HepG2 (cell line): ENCODE measurements around the gene ZKSCAN2.

ENCODE experiments used
- CTCF ChIP-seq: sonication (generic); formaldehyde crosslinking; IDR thresholded peaks from 2 replicates; pipeline ENCODE4 v1.5.0; 2020; ENCODE audit warnings: mild to moderate bottlenecking, missing genetic modification reagents, moderate library complexity
- HMGXB4 ChIP-seq, 2 experiments: sonication (generic) in 1 of 2; formaldehyde crosslinking in 1 of 2; IDR thresholded peaks; 2 replicates each; pipeline versions ENCODE4 v1.4.0 to v1.6.1; 2018 to 2020; ENCODE audit warnings: missing genetic modification reagents in 2 of 2, borderline replicate concordance in 1 of 2, low read depth in 1 of 2, mild to moderate bottlenecking in 1 of 2, missing biosample characterization in 1 of 2
- IRF1 ChIP-seq: sonication (generic); formaldehyde crosslinking; IDR thresholded peaks from 2 replicates; pipeline ENCODE4 v1.4.0; 2020; ENCODE audit warnings: low read depth, mild to moderate bottlenecking, missing genetic modification reagents
- SP4 ChIP-seq: sonication (generic); formaldehyde crosslinking; IDR thresholded peaks from 2 replicates; pipeline ENCODE4 v1.8.1; 2023; ENCODE audit warnings: mild to moderate bottlenecking, missing genetic modification reagents
- TAF15 ChIP-seq: fragments of 200-400 bp; formaldehyde crosslinking; IDR thresholded peaks from one replicate; pipeline ENCODE4 v1.6.1; 2018; ENCODE audit warnings: mild to moderate bottlenecking, low read depth, low read length; ENCODE audit not compliant: poor library complexity, severe bottlenecking
- ZBTB49 ChIP-seq: sonication (generic); formaldehyde crosslinking; IDR thresholded peaks from 2 replicates; pipeline ENCODE4 v1.4.0; 2020; ENCODE audit warnings: missing genetic modification reagents, borderline replicate concordance
- ZFP37 ChIP-seq: sonication (generic); formaldehyde crosslinking; IDR thresholded peaks from 2 replicates; pipeline ENCODE4 v1.4.0; 2020; ENCODE audit warnings: missing genetic modification reagents, borderline replicate concordance

GRCh38 chr16:25289466-25289865, 31.8 kb upstream of the ZKSCAN2 start:
- TF ChIP-seq ZFP37 (CRISPR knock-in tag) (no peak), ZBTB49 (CRISPR knock-in tag) (no peak), CTCF (CRISPR knock-in tag) (no peak), SP4 (no peak), TAF15 (no peak), HMGXB4 (CRISPR knock-in tag; IDR thresholded peaks at IDR 0.05; ENCODE audit: borderline replicate concordance in 1 of 2, low read depth in 1 of 2) (no peak), IRF1 (CRISPR knock-in tag) (no peak)
